22Rv1 (cell line): Measurements from ENCODE around the gene ZNF662.

Source experiments
- CTCF ChIP-seq: fragments of 450-650 bp; IDR thresholded peaks from 2 replicates; pipeline ENCODE4 v1.5.1; 2017; ENCODE audit warnings: mild to moderate bottlenecking
- ZFX ChIP-seq: fragments of 450-650 bp; IDR thresholded peaks from 2 replicates; pipeline ENCODE4 v1.6.1; 2017; ENCODE audit warnings: antibody characterized with exemption, borderline replicate concordance

GRCh38 chr3:42905740-42906069 is 237 bp upstream of the ZNF662 start:
- TF ChIP-seq CTCF: no peak
- TF ChIP-seq ZFX: no peak
